AG04449 (cell line): ENCODE data around the gene SUCLG2.
A peak's percentile ranks its signal among the peaks of the same experiment; 100 is the strongest.

Source experiments
- CTCF ChIA-PET: fragments of 350-600 bp; formaldehyde crosslinking; extraction: SDS; loops from one replicate; lab custom pipeline; 2021; ENCODE audit warnings: antibody characterized with exemption; lab: Yijun Ruan, JAX
- POLR2A ChIA-PET: fragments of 400-600, 350-600 bp; formaldehyde crosslinking; extraction: SDS; loops from one replicate; lab custom pipeline; 2020; ENCODE audit warnings: antibody characterized with exemption, inconsistent platforms; lab: Yijun Ruan, JAX
- DNase-seq: peaks from one replicate; pipeline ENCODE4 v3.0.0-alpha.2; 2010; ENCODE audit warnings: low read depth, low spot score
- H3K4me3 ChIP-seq: 2 replicates; pipeline ENCODE4 v1.5.1; 2011; ENCODE audit warnings: low read depth, mild to moderate bottlenecking, control low read depth, low read length
- CTCF ChIP-seq: IDR thresholded peaks from one replicate; pipeline ENCODE4 v1.5.1; 2011; ENCODE audit warnings: mild to moderate bottlenecking, moderate library complexity, low read length, control low read depth, inconsistent platforms; ENCODE audit not compliant: insufficient read depth; ENCODE audit errors: missing control alignments

The SUCLG2 gene

GRCh38 chr3:67361323-67361722 lies 293.1 kb downstream of the SUCLG2 start:
- CTCF ChIA-PET, result no interaction called here
- no peak for DNase-seq
- TF ChIP-seq CTCF, result no peak
- POLR2A ChIA-PET, result no interaction called here
- H3K4me3 ChIP-seq, result no peak overlapping the region

GRCh38 chr3:67357610-67358458 lies 296.6 kb downstream of the SUCLG2 start:
- H3K4me3 ChIP-seq, result no peak overlapping the region
- ChIA-PET POLR2A (no interaction called here), CTCF (interaction anchor here (0.6 to 0.8 kb wide), 2 partner anchors 244 to 393 kb away, joined by 3 read pairs; no protein-coding TSS in a partner anchor)
- peak; percentile 14 for TF ChIP-seq CTCF
- no peak for DNase-seq

GRCh38 chr3:67349551-67350174 lies 304.7 kb downstream of the SUCLG2 start:
- ChIA-PET POLR2A (no interaction called here), CTCF (no interaction called here)
- H3K4me3 ChIP-seq, result no peak overlapping the region
- DNase-seq, result no peak
- no peak for TF ChIP-seq CTCF

GRCh38 chr3:67346081-67346480 lies 308.3 kb downstream of the SUCLG2 start:
- no peak for TF ChIP-seq CTCF
- CTCF ChIA-PET, result no interaction called here
- H3K4me3 ChIP-seq, result no peak overlapping the region
- DNase-seq, result no peak
- POLR2A ChIA-PET, result no interaction called here

- TF ChIP-seq CTCF, result no peak
- no peak for DNase-seq
- ChIA-PET CTCF (no interaction called here), POLR2A (no interaction called here)
- H3K4me3 ChIP-seq, result no peak overlapping the region
Observed at GRCh38 chr3:67335813-67336212, 318.6 kb downstream of the SUCLG2 start.

- H3K4me3 ChIP-seq, result no peak overlapping the region
- ChIA-PET CTCF (no interaction called here), POLR2A (no interaction called here)
- no peak for TF ChIP-seq CTCF
- no peak for DNase-seq
Observed at GRCh38 chr3:67334588-67334987, 319.8 kb downstream of the SUCLG2 start.
